Large intestine (tissue), 3 donors: ENCODE measurements around the gene DNAJC5. TPM values are rescaled to one million over a fixed set of nuclear protein-coding genes. Genes with fewer than 3 reads are reported as not detected.

Source experiments
- DNase-seq, 2 donors: peaks; one replicate each; pipeline versions ENCODE4 v3.0.0 to v3.0.0-alpha.2; 2013
- H3K27ac ChIP-seq: one replicate; pipeline ENCODE4 v1.5.1; 2013; ENCODE audit warnings: low read length
- H3K27me3 ChIP-seq: 2 replicates; pipeline ENCODE4 v1.6.1; 2013; ENCODE audit warnings: low read length; ENCODE audit not compliant: control insufficient read depth, insufficient read depth
- H3K36me3 ChIP-seq: 2 replicates; pipeline ENCODE4 v1.6.1; 2013; ENCODE audit warnings: low read length; ENCODE audit not compliant: control insufficient read depth, insufficient read depth
- H3K4me1 ChIP-seq: one replicate; pipeline ENCODE4 v1.6.1; 2013; ENCODE audit warnings: low read length; ENCODE audit not compliant: control insufficient read depth, insufficient read depth
- H3K4me3 ChIP-seq: one replicate; pipeline ENCODE4 v1.5.1; 2013; ENCODE audit warnings: low read length
- H3K9me3 ChIP-seq: one replicate; pipeline ENCODE4 v1.6.1; 2013; ENCODE audit warnings: mild to moderate bottlenecking, low read depth, low read length, moderate library complexity; ENCODE audit not compliant: control insufficient read depth
- WGBS: methylation state at CpG from one replicate; pipeline ENCODE4 v1.1.5; 2013; ENCODE audit warnings: low lambda C conversion rate; ENCODE audit not compliant: insufficient coverage; 5-methylcytosine and 5-hydroxymethylcytosine counted together
- polyA plus RNA-seq: library from polyadenylated mRNA; unstranded; fragments of 120-200 nt; gene quantifications from one replicate; pipeline ENCODE4 v1.2.1, GENCODE V29; 2013

Gene DNAJC5
- polyA plus RNA-seq, 1 donor: 21.9 TPM

DNA sequence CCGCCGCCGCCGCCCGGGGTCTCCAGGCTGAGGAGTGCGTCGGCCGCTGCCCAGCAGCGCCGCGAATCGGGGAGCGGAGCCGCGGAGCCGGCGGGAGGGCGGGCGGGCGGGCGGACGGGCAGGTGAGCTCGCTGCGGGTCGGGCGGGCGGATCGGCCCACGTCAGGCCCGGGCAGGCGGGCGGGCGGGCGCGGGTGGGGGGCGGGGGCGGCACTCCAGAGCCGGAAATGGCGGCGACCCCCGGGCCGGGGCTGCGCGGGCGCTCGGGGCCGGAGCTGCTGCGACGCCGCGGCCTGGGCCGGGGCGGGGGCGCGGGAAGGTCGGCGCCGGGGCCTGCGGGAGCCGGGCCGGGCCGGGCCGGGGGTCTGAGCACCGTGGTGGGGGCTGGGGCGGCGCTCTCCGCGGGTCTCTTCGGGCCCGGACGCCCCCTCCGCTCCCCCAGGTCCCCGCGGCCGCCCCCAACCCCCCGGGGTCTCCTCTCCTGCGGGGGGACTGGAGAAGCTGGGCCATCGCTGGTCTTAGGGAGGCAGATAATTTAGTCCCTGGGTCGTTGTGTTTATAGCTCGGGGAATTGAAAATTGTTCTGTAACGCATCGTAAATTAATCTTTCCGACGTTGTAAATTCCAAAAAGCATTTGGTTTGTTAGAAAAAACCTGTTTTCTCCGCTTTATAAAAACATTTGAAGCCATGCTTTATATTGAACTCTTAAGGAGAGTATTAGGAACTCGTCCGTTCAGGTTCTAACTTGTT is 451 bp downstream of the DNAJC5 start:
- Histone ChIP-seq H3K27ac (peak overlapping the region; percentile 70), H3K4me3 (peak overlapping the region; percentile 60), H3K9me3 (no peaks in the 10 kb centered on the region), H3K4me1 (peaks cover 20% of the 10 kb centered on the region), H3K36me3 (peaks cover 23% of the 10 kb centered on the region), H3K27me3 (no peaks in the 10 kb centered on the region)
- DNase-seq: peak in 1 of 2 donors; percentile 30
- WGBS: 0% methylated on average over 2 of the region's 87 CpGs

DNA sequence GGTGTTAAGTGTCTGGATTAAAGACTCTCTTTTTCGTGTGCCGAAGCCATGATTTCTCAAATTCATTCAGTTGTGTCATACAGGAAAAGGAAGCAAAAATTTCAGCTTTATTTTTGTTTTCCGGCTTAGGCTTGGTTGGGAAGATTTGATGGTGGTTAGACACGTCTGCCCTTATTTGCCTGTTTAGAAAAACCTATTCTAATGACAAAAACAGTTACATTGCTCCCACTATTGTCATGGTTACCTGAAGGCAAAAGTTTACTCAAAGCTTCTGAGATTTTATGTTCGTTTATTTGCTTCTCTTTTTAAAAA is 982 bp downstream of the DNAJC5 start:
- Histone ChIP-seq H3K9me3 (no peaks in the 10 kb centered on the region), H3K36me3 (peaks cover 18% of the 10 kb centered on the region), H3K27me3 (no peaks in the 10 kb centered on the region), H3K4me3 (peak overlapping the region; percentile 60), H3K4me1 (peaks cover 20% of the 10 kb centered on the region), H3K27ac (peak overlapping the region; percentile 70)
- no CpG with 5 or more reads among the region's 5 CpGs for WGBS
- DNase-seq: no peak

DNA sequence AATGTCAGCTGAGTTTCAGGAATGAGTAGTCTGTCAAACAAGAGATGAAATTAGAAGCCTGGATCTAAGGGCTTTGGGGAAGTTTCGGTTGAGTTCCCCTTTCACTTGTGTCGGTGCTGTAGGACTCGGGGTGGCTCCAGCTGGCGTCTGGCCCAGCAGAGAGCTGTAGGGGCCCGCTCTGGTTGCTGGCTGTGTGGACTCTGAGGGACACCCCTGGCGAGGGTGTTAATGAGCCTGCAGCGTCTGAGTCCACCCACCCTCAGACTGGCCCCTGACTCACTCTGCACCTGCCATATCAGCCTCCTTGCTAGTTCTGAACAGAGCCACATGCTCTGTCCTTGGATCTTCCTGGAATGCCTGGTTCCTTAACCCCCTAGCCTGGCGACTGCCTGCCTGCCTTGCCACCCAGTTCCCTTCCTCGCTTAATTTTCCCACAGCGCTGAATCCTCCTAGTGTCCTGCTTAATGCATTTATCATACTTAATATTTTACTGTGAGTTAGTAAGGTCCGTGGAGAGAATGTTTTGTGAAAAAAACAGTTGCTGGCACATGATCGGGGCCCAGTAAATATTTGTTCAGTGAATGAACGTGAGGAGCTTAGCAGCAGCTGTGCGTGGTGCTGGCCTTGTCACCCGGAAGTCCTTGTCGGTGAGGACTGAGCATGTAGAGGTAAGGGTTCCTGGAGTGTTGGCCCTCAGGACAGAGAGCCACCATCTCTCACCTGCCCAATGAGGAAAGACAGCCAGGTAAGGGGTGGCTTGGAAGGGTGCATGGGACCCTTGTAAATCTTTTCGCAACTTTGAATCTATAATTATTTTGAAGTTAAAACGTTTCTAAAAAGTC is 1.6 kb downstream of the DNAJC5 start:
- peak; percentile 58 to 77 for DNase-seq
- Histone ChIP-seq H3K27me3 (no peaks in the 10 kb centered on the region), H3K4me3 (peak overlapping the region; percentile 60), H3K4me1 (peaks cover 20% of the 10 kb centered on the region), H3K9me3 (no peaks in the 10 kb centered on the region), H3K27ac (peak overlapping the region; percentile 70), H3K36me3 (peaks cover 14% of the 10 kb centered on the region)
- WGBS: 0% methylated on average over 1 of the region's 18 CpGs

DNA sequence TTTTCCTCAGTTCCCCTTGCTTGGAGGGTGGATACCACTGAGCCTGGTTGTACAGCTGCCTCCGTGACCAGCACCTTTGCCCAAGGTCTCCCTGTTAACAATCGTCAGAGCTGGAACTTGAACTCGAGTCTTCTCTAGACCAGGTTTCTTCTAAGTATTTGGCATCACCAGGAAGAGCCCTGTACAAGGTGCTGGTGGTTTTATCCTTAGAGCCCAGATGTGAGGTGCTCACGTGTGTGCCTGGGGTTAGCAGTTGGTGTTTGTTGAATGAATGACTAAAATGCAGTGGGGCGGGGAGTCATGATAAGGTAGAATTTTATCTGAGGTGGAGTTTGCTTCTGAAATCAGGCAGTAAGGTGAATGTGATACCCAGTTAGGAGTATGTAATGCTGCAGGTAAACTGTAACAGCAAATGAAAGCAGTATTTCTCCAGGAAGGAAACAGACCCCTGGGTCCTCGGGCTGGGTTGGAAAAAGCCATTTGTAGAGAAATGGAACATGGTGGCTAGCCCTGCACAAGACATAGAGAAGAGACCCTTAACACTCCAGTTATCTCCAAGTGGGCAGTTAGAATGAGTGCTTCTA is 3.1 kb downstream of the DNAJC5 start:
- WGBS: no CpG with 5 or more reads among the region's 6 CpGs
- Histone ChIP-seq H3K4me1 (peaks cover 20% of the 10 kb centered on the region), H3K27ac (no peak overlapping the region), H3K4me3 (no peak overlapping the region), H3K27me3 (no peaks in the 10 kb centered on the region), H3K9me3 (no peaks in the 10 kb centered on the region), H3K36me3 (peaks cover 11% of the 10 kb centered on the region)
- DNase-seq: no peak

- no peaks in the 10 kb centered on the region for H3K9me3 ChIP-seq
- no peak overlapping the region for H3K27ac ChIP-seq
- H3K4me3 ChIP-seq: no peak overlapping the region
- peaks cover 20% of the 10 kb centered on the region for H3K4me1 ChIP-seq
- H3K27me3 ChIP-seq: no peaks in the 10 kb centered on the region
- H3K36me3 ChIP-seq: peaks cover 11% of the 10 kb centered on the region
- no peak for DNase-seq
- no CpG with 5 or more reads among the region's 10 CpGs for WGBS
Measured at GRCh38 chr20:63898882-63899558, 4.1 kb downstream of the DNAJC5 start.

DNA sequence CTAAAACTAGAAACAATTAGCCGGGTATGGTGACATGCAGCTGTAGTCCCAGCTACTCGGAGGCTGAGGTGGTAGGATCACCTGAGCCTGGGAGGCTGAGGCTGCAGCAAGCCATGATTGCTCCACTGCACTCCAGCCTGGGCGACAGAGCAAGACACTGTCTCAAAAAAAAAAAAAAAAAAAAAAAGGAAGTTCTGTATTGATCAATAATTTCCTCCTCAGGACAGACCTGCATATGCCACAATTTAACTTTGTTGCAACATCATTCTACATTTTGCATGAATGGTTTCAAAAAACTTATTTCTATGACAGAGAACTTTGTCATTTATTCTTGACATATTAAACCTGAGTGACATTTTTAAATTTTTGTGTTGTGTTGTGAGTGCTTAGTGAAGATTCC is 5.5 kb downstream of the DNAJC5 start:
- WGBS: 83% methylated on average over 1 of the region's 3 CpGs
- peaks cover 11% of the 10 kb centered on the region for H3K36me3 ChIP-seq
- no peak for DNase-seq
- H3K4me1 ChIP-seq: peaks cover 20% of the 10 kb centered on the region
- H3K27me3 ChIP-seq: no peaks in the 10 kb centered on the region
- no peaks in the 10 kb centered on the region for H3K9me3 ChIP-seq
- no peak overlapping the region for H3K4me3 ChIP-seq
- no peak overlapping the region for H3K27ac ChIP-seq

GRCh38 chr20:63903796-63904561 is 9.1 kb downstream of the DNAJC5 start:
- DNase-seq: no peak
- Histone ChIP-seq H3K27me3 (no peaks in the 10 kb centered on the region), H3K4me3 (no peak overlapping the region), H3K27ac (no peak overlapping the region), H3K36me3 (peaks cover 5% of the 10 kb centered on the region), H3K4me1 (peaks cover 11% of the 10 kb centered on the region), H3K9me3 (no peaks in the 10 kb centered on the region)
- WGBS: 100% methylated on average over 1 of the region's 11 CpGs

- peaks cover 2% of the 10 kb centered on the region for H3K9me3 ChIP-seq
- peak; percentile 54 to 73 for DNase-seq
- peaks cover 2% of the 10 kb centered on the region for H3K36me3 ChIP-seq
- H3K27me3 ChIP-seq: no peaks in the 10 kb centered on the region
- H3K4me3 ChIP-seq: no peak overlapping the region
- no CpG with 5 or more reads among the region's 16 CpGs for WGBS
- H3K27ac ChIP-seq: no peak overlapping the region
- H3K4me1 ChIP-seq: peaks cover 11% of the 10 kb centered on the region
Measured at GRCh38 chr20:63908008-63908682, 13.2 kb downstream of the DNAJC5 start.

DNA sequence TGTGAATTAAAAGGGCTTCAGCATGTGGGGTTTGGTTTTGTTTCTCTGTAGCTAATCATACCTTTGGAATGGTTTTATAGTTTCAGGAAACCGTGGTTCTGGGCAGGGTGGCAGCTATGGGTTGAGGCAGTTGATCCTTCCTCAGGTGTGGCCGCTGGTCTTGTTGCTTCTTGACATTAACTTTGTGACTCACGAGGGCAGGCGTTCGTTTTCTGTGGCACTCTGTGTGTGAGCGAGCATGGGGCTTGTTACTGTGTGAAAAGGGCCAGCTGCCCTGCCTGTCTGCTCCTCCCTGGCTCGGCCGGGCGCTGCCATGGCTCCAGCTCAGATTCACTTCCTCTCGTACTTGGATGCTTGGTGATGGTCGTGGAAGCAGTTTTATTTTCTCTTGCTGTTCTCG is 16.2 kb downstream of the DNAJC5 start:
- no peak for DNase-seq
- no peak overlapping the region for H3K4me3 ChIP-seq
- peaks cover 2% of the 10 kb centered on the region for H3K9me3 ChIP-seq
- peaks cover 4% of the 10 kb centered on the region for H3K36me3 ChIP-seq
- 100% methylated on average over 1 of the region's 12 CpGs for WGBS
- H3K27me3 ChIP-seq: no peaks in the 10 kb centered on the region
- H3K4me1 ChIP-seq: peaks cover 11% of the 10 kb centered on the region
- no peak overlapping the region for H3K27ac ChIP-seq
